Lower lobe of right lung (tissue), 2 donors: ENCODE measurements around the gene PRR11. TPM values are rescaled to one million over a fixed set of nuclear protein-coding genes. Genes with fewer than 3 reads are reported as not detected.
A peak's percentile ranks its signal among the peaks of the same experiment; 100 is the strongest.
"Not testable (repeated sequence)": the region's sequence is repeated elsewhere in the genome, so short reads cannot be mapped to it uniquely, and the experiment has no call there.

ENCODE experiments used
- ATAC-seq, 2 donors: fragments of 200-7000 bp; cut with Tn5 transposase; one replicate each; pipeline ENCODE4 v1.9.1; 2020 to 2022; ENCODE audit warnings: mild to moderate bottlenecking in 2 of 2, moderate library complexity in 2 of 2
- DNase-seq: peaks from one replicate; pipeline ENCODE4 v3.0.0-alpha.2; 2020
- H3K27ac ChIP-seq: fragments of 200-600 bp; one replicate; pipeline ENCODE4 v1.8.0; 2022
- H3K27me3 ChIP-seq: fragments of 200-600 bp; one replicate; pipeline ENCODE4 v1.8.0; 2022; ENCODE audit warnings: low read depth
- H3K36me3 ChIP-seq: fragments of 200-600 bp; one replicate; pipeline ENCODE4 v1.8.0; 2022; ENCODE audit warnings: mild to moderate bottlenecking
- H3K4me1 ChIP-seq: fragments of 200-600 bp; one replicate; pipeline ENCODE4 v1.8.0; 2022
- H3K4me3 ChIP-seq: fragments of 200-600 bp; one replicate; pipeline ENCODE4 v1.8.0; 2022; ENCODE audit warnings: mild to moderate bottlenecking
- H3K9me3 ChIP-seq: fragments of 200-600 bp; one replicate; pipeline ENCODE4 v1.8.0; 2022
- CTCF ChIP-seq: fragments of 200-600 bp; IDR thresholded peaks from one replicate; pipeline ENCODE4 v1.8.0; 2022; ENCODE audit warnings: antibody characterized with exemption, mild to moderate bottlenecking
- intact Hi-C: fragments of 100-400 bp; cut with DNase I; formaldehyde crosslinking; loops from one replicate; pipeline ENCODE4 v1.11.0; 2022
- total RNA-seq: library from RNA; stranded (reverse); fragmentation: NEBNext Ultra II Directional; extraction: Animal tissue kit (Norgen Biotek cat#: 25700); gene quantifications from one replicate; pipeline ENCODE4 v1.2.1, GENCODE V29; 2021
- donor health status: DM: no; HTN: yes; CAD: no; lungs with severe emphysema.

PRR11 gene
- total RNA-seq, 1 donor from 2014 or later: 4.1 TPM

GRCh38 chr17:59220328-59221158 is 65.0 kb downstream of the PRR11 start, which contains the start of gene GDPD1:
Gene GDPD1 (plus strand): TSS chr17:59220511. CDS start chr17:59220610, 99 bp downstream.
- peak within 1 kb of the TSS; percentile 69 for H3K27ac ChIP-seq
- H3K36me3 ChIP-seq: peaks cover under 1% of the 10 kb centered on the region
- TF ChIP-seq CTCF: peak; percentile 81
- no peaks in the 10 kb centered on the region for H3K4me1 ChIP-seq
- no peaks in the 10 kb centered on the region for H3K9me3 ChIP-seq
- intact Hi-C loops: no loop called here
- H3K4me3 ChIP-seq: peak within 1 kb of the TSS; percentile 72
- ATAC-seq: peak; percentile 99
- peak; percentile 99 for DNase-seq
- no peaks in the 10 kb centered on the region for H3K27me3 ChIP-seq

- H3K4me3 ChIP-seq: peak overlapping the region; percentile 72
- no peaks in the 10 kb centered on the region for H3K9me3 ChIP-seq
- H3K36me3 ChIP-seq: no peaks in the 10 kb centered on the region
- no peak for TF ChIP-seq CTCF
- no peaks in the 10 kb centered on the region for H3K4me1 ChIP-seq
- peak overlapping the region; percentile 69 for H3K27ac ChIP-seq
- DNase-seq: peak; percentile 48
- intact Hi-C loops: no loop called here
- H3K27me3 ChIP-seq: no peaks in the 10 kb centered on the region
- no peak for ATAC-seq
Measured at GRCh38 chr17:59221159-59221847, 65.8 kb downstream of the PRR11 start.

- Histone ChIP-seq H3K27ac (no peak overlapping the region), H3K4me1 (no peaks in the 10 kb centered on the region), H3K9me3 (no peaks in the 10 kb centered on the region), H3K27me3 (no peaks in the 10 kb centered on the region), H3K36me3 (no peaks in the 10 kb centered on the region), H3K4me3 (no peak overlapping the region)
- intact Hi-C loops: no loop called here
- ATAC-seq (no peak), DNase-seq (no peak)
- no peak for TF ChIP-seq CTCF
Measured at GRCh38 chr17:59223813-59224212, 68.3 kb downstream of the PRR11 start.

GRCh38 chr17:59228588-59228987 is 73.0 kb downstream of the PRR11 start:
- H3K4me1 ChIP-seq, H3K9me3 ChIP-seq, H3K27me3 ChIP-seq, H3K4me3 ChIP-seq, H3K36me3 ChIP-seq, intact Hi-C loops, H3K27ac ChIP-seq, DNase-seq, ATAC-seq: not testable (repeated sequence)

- Histone ChIP-seq H3K4me1 (no peaks in the 10 kb centered on the region), H3K4me3 (no peak overlapping the region), H3K27ac (no peak overlapping the region), H3K36me3 (no peaks in the 10 kb centered on the region), H3K9me3 (no peaks in the 10 kb centered on the region), H3K27me3 (no peaks in the 10 kb centered on the region)
- ATAC-seq (no peak), DNase-seq (no peak)
- TF ChIP-seq CTCF: no peak
- intact Hi-C loops: no loop called here
Measured at GRCh38 chr17:59230764-59231163, 75.2 kb downstream of the PRR11 start.

- DNase-seq (no peak), ATAC-seq (no peak)
- intact Hi-C loops: no loop called here
- no peak overlapping the region for H3K27ac ChIP-seq
- TF ChIP-seq CTCF: no peak
- no peaks in the 10 kb centered on the region for H3K9me3 ChIP-seq
- no peak overlapping the region for H3K4me3 ChIP-seq
- no peaks in the 10 kb centered on the region for H3K4me1 ChIP-seq
- H3K27me3 ChIP-seq: no peaks in the 10 kb centered on the region
- H3K36me3 ChIP-seq: no peaks in the 10 kb centered on the region
Measured at GRCh38 chr17:59234631-59235030, 79.1 kb downstream of the PRR11 start.
